ENCODE measurements around the gene TTR.

DNA sequence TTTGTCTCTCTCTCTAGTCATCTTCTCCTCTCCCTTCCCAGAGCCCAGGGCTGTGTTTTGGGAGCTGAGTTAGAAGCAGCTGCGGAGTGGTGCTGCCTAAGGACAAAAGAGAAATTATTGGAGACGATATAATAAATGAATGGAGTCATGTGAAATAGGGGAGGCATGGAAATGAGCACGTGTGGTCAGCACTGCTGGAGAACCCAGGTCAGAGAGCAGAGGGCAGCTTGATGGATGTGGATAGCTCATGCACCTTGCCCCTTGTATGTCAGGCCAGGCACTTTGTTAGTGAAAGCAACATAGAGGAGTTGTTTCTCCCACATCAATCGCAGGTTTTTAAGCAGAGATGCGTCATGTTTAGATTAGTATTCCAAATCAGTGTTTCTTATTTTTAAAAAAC is 15.7 kb downstream of the TTR start:
- TF ChIP-seq, protein P1, sequence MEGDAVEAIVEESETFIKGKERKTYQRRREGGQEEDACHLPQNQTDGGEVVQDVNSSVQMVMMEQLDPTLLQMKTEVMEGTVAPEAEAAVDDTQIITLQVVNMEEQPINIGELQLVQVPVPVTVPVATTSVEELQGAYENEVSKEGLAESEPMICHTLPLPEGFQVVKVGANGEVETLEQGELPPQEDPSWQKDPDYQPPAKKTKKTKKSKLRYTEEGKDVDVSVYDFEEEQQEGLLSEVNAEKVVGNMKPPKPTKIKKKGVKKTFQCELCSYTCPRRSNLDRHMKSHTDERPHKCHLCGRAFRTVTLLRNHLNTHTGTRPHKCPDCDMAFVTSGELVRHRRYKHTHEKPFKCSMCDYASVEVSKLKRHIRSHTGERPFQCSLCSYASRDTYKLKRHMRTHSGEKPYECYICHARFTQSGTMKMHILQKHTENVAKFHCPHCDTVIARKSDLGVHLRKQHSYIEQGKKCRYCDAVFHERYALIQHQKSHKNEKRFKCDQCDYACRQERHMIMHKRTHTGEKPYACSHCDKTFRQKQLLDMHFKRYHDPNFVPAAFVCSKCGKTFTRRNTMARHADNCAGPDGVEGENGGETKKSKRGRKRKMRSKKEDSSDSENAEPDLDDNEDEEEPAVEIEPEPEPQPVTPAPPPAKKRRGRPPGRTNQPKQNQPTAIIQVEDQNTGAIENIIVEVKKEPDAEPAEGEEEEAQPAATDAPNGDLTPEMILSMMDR (IDR thresholded peaks at IDR 0.05) = no peak
- no peak for TF ChIP-seq ZFX (IDR thresholded peaks at IDR 0.05; ENCODE audit: borderline replicate concordance)
